HepG2 (cell line): ENCODE data around the gene BAIAP2L1.

Experiments
- JUNB ChIP-seq: sonication (generic); formaldehyde crosslinking; IDR thresholded peaks from 2 replicates; pipeline ENCODE4 v1.8.0; 2022; ENCODE audit warnings: missing genetic modification reagents, mild to moderate bottlenecking, borderline replicate concordance
- ZNF317 ChIP-seq: sonication (generic); formaldehyde crosslinking; IDR thresholded peaks from 2 replicates; pipeline ENCODE4 v1.5.0; 2020; ENCODE audit warnings: mild to moderate bottlenecking, missing genetic modification reagents

GRCh38 chr7:98257701-98258100, 143.2 kb downstream of the BAIAP2L1 start:
- TF ChIP-seq JUNB (no peak), ZNF317 (CRISPR knock-in tag) (no peak)
